ENCODE data around the gene TBC1D32. TPM values are rescaled to one million over a fixed set of nuclear protein-coding genes. Genes with fewer than 3 reads are reported as not detected.

Gene TBC1D32
- polyA plus RNA-seq, 1 donor (not counting 4 experiments of a cell fraction or from before 2014, with no cell fraction given), result 6.7 TPM

GRCh38 chr6:121112356-121112755 is 221.9 kb downstream of the TBC1D32 start:
- FAIRE-seq, result no peak
- dilution Hi-C loops (cut with MboI; ENCODE audit: extremely low pct_ligation_motif_present, low sequenced_read_pairs), result no loop called here
- no peak overlapping the region for H3K27ac ChIP-seq (ENCODE audit: control insufficient read depth, insufficient read depth, low read length)

GRCh38 chr6:121110733-121111132 is 223.5 kb downstream of the TBC1D32 start:
- Histone ChIP-seq H4K20me1 (ENCODE audit: control insufficient read depth, extremely low read depth, insufficient read depth, low read length) (no peaks in the 10 kb centered on the region), H3K27me3 (ENCODE audit: control insufficient read depth, extremely low read depth, insufficient read depth, low read length) (no peaks in the 10 kb centered on the region), H3K9me1 (ENCODE audit: control insufficient read depth, extremely low read depth, insufficient read depth, low read length) (no peaks in the 10 kb centered on the region), H3K36me3 (ENCODE audit: control insufficient read depth in 2 of 2, extremely low read depth in 1 of 2, insufficient read depth in 2 of 2, low read length in 2 of 2) (no peaks in the 10 kb centered on the region), H3K9ac (ENCODE audit: control insufficient read depth, extremely low read depth, insufficient read depth, low read length) (no peak overlapping the region), H3K4me3 (ENCODE audit: control insufficient read depth in 2 of 3, extremely low read depth in 1 of 3, insufficient read depth in 2 of 3, low read depth in 1 of 3, low read length in 3 of 3) (no peak overlapping the region), H3K79me2 (ENCODE audit: control insufficient read depth, insufficient read depth, low read length) (no peaks in the 10 kb centered on the region), H2AFZ (ENCODE audit: control insufficient read depth, low read length) (no peak overlapping the region), H3K4me1 (ENCODE audit: control insufficient read depth, extremely low read depth, insufficient read depth, low read length) (no peaks in the 10 kb centered on the region), H3K4me2 (ENCODE audit: control insufficient read depth, extremely low read depth, insufficient read depth, low read depth, low read length) (no peak overlapping the region), H3K9me3 (ENCODE audit: control insufficient read depth, low read depth, low read length) (no peaks in the 10 kb centered on the region), H3K27ac (ENCODE audit: control insufficient read depth, insufficient read depth, low read length) (no peak overlapping the region)
- FAIRE-seq, result no peak
- TF ChIP-seq CTCF (optimal IDR thresholded peaks at IDR 0.05 in 1 of 3, IDR thresholded peaks at IDR 0.05 in 1 of 3, conservative IDR thresholded peaks at IDR 0.05 in 1 of 3; ENCODE audit: extremely low read depth in 1 of 3, insufficient read depth in 2 of 3, low read length in 3 of 3) (no peak), EZH2 (IDR thresholded peaks at IDR 0.05; ENCODE audit: low read length) (no peak)
- dilution Hi-C loops (cut with MboI; ENCODE audit: extremely low pct_ligation_motif_present, low sequenced_read_pairs), result no loop called here
- no peak for DNase-seq (ENCODE audit: low read depth, low spot score)

More at GRCh38 chr6:121112356-121112755, 221.9 kb downstream of the TBC1D32 start:
- Histone ChIP-seq H3K4me3 (ENCODE audit: control insufficient read depth in 2 of 3, extremely low read depth in 1 of 3, insufficient read depth in 2 of 3, low read depth in 1 of 3, low read length in 3 of 3) (no peak overlapping the region), H3K9ac (ENCODE audit: control insufficient read depth, extremely low read depth, insufficient read depth, low read length) (no peak overlapping the region), H3K36me3 (ENCODE audit: control insufficient read depth in 2 of 2, extremely low read depth in 1 of 2, insufficient read depth in 2 of 2, low read length in 2 of 2) (no peaks in the 10 kb centered on the region), H2AFZ (ENCODE audit: control insufficient read depth, low read length) (no peak overlapping the region), H3K27me3 (ENCODE audit: control insufficient read depth, extremely low read depth, insufficient read depth, low read length) (no peaks in the 10 kb centered on the region), H3K4me2 (ENCODE audit: control insufficient read depth, extremely low read depth, insufficient read depth, low read depth, low read length) (no peak overlapping the region), H3K9me1 (ENCODE audit: control insufficient read depth, extremely low read depth, insufficient read depth, low read length) (no peaks in the 10 kb centered on the region), H4K20me1 (ENCODE audit: control insufficient read depth, extremely low read depth, insufficient read depth, low read length) (no peaks in the 10 kb centered on the region), H3K79me2 (ENCODE audit: control insufficient read depth, insufficient read depth, low read length) (no peaks in the 10 kb centered on the region), H3K9me3 (ENCODE audit: control insufficient read depth, low read depth, low read length) (no peaks in the 10 kb centered on the region), H3K4me1 (ENCODE audit: control insufficient read depth, extremely low read depth, insufficient read depth, low read length) (no peaks in the 10 kb centered on the region)
- no peak for TF ChIP-seq EZH2 (IDR thresholded peaks at IDR 0.05; ENCODE audit: low read length)
- no peak for TF ChIP-seq CTCF (optimal IDR thresholded peaks at IDR 0.05 in 1 of 3, IDR thresholded peaks at IDR 0.05 in 1 of 3, conservative IDR thresholded peaks at IDR 0.05 in 1 of 3; ENCODE audit: extremely low read depth in 1 of 3, insufficient read depth in 2 of 3, low read length in 3 of 3)
- DNase-seq (ENCODE audit: low read depth, low spot score), result no peak
